ENCODE data around the gene TSHZ3.

The TSHZ3 gene

GRCh38 chr19:31354316-31354715, 5.1 kb upstream of the TSHZ3 start:
- no peak for DNase-seq (ENCODE audit: low read depth in 2 of 2, low spot score in 1 of 2)

GRCh38 chr19:31353833-31354232, 4.6 kb upstream of the TSHZ3 start:
- no peak for DNase-seq (ENCODE audit: low read depth in 2 of 2, low spot score in 1 of 2)

- DNase-seq (ENCODE audit: low read depth in 2 of 2, low spot score in 1 of 2): no peak
These were observed 3.8 kb upstream of the TSHZ3 start for GRCh38 chr19:31352782-31353651.

GRCh38 chr19:31352296-31352781, 3.1 kb upstream of the TSHZ3 start:
- DNase-seq (ENCODE audit: low read depth in 2 of 2, low spot score in 1 of 2): no peak

GRCh38 chr19:31351855-31352195, 2.6 kb upstream of the TSHZ3 start:
- DNase-seq (ENCODE audit: low read depth in 2 of 2, low spot score in 1 of 2): no peak

GRCh38 chr19:31351056-31351854, 2.0 kb upstream of the TSHZ3 start:
- no peak for DNase-seq (ENCODE audit: low read depth in 2 of 2, low spot score in 1 of 2)

GRCh38 chr19:31350693-31351055, 1.4 kb upstream of the TSHZ3 start:
- DNase-seq (ENCODE audit: low read depth in 2 of 2, low spot score in 1 of 2): no peak

- no peak for DNase-seq (ENCODE audit: low read depth in 2 of 2, low spot score in 1 of 2)
These were observed 927 bp upstream of the TSHZ3 start for GRCh38 chr19:31350033-31350692.

- no peak for DNase-seq (ENCODE audit: low read depth in 2 of 2, low spot score in 1 of 2)
These were observed 616 bp downstream of the TSHZ3 start for GRCh38 chr19:31348481-31349159.

- no peak for DNase-seq (ENCODE audit: low read depth in 2 of 2, low spot score in 1 of 2)
These were observed 1.3 kb downstream of the TSHZ3 start for GRCh38 chr19:31347828-31348392.

GRCh38 chr19:31347354-31347753, 1.9 kb downstream of the TSHZ3 start:
- DNase-seq (ENCODE audit: low read depth in 2 of 2, low spot score in 1 of 2): no peak

- no peak for DNase-seq (ENCODE audit: low read depth in 2 of 2, low spot score in 1 of 2)
These were observed 2.8 kb downstream of the TSHZ3 start for GRCh38 chr19:31346184-31347059.

GRCh38 chr19:31344403-31344802, 4.8 kb downstream of the TSHZ3 start:
- DNase-seq (ENCODE audit: low read depth in 2 of 2, low spot score in 1 of 2): no peak

- DNase-seq (ENCODE audit: low read depth in 2 of 2, low spot score in 1 of 2): no peak
These were observed 6.3 kb downstream of the TSHZ3 start for GRCh38 chr19:31342926-31343325.

- DNase-seq (ENCODE audit: low read depth in 2 of 2, low spot score in 1 of 2): no peak
These were observed 8.9 kb downstream of the TSHZ3 start for GRCh38 chr19:31340042-31341025.

GRCh38 chr19:31339411-31339810, 9.8 kb downstream of the TSHZ3 start:
- no peak for DNase-seq (ENCODE audit: low read depth in 2 of 2, low spot score in 1 of 2)

- DNase-seq (ENCODE audit: low read depth in 2 of 2, low spot score in 1 of 2): no peak
These were observed 11.0 kb downstream of the TSHZ3 start for GRCh38 chr19:31338069-31338776.

All from stimulated activated CD8-positive, alpha-beta memory T cell treated with anti-CD3 and anti-CD28 coated beads, Interleukin-4, amount 100 ng/mL, for 4 hours (primary cell).